B cell (primary cell): ENCODE measurements around the gene NUBP1. TPM values are rescaled to one million over a fixed set of nuclear protein-coding genes. Genes with fewer than 3 reads are reported as not detected.

ENCODE experiments used
- ATAC-seq: fragments of 200-7000 bp; cut with Tn5 transposase; one replicate; pipeline ENCODE4 v1.10.0; 2021; ENCODE audit warnings: low read depth, mild to moderate bottlenecking, moderate number of reproducible peaks, moderate library complexity
- CTCF ChIA-PET: fragments of 350-600 bp; sonication (Branson Sonifier 250); formaldehyde crosslinking; loops from one replicate; lab custom pipeline; 2021; ENCODE audit warnings: antibody characterized with exemption, inconsistent platforms; lab: Charles Lee
- POLR2A ChIA-PET: fragments of 350-600 bp; sonication (Branson Sonifier 250); formaldehyde crosslinking; loops from one replicate; lab custom pipeline; 2021; ENCODE audit warnings: antibody characterized with exemption; lab: Charles Lee
- DNase-seq: peaks from one replicate; pipeline ENCODE4 v3.0.0; 2013
- H2AFZ ChIP-seq: 2 replicates; pipeline ENCODE4 v1.6.1; 2012; ENCODE audit warnings: mild to moderate bottlenecking, low read depth, low read length; ENCODE audit not compliant: insufficient read depth, poor library complexity, severe bottlenecking
- H3K27ac ChIP-seq, 2 donors: 1 replicate in 1 of 2; 2 replicates in 1 of 2; pipeline ENCODE4 v1.5.1; 2012 to 2013; ENCODE audit warnings: low read length in 2 of 2, mild to moderate bottlenecking in 2 of 2, moderate library complexity in 1 of 2
- H3K27me3 ChIP-seq, 4 experiments: fragments of 200-600 bp in 1 of 4; sonication (generic) in 1 of 4; replicated peaks in 1 of 4; 1 replicate in 2 of 4; 2 replicates in 2 of 4; pipeline versions ENCODE4 v1.6.1 to v1.7.0; 2013 to 2016; ENCODE audit warnings: low read length in 3 of 4, mild to moderate bottlenecking in 2 of 4, mixed read lengths in 1 of 4, moderate library complexity in 1 of 4; ENCODE audit not compliant: insufficient read depth in 4 of 4, control insufficient read depth in 3 of 4; ENCODE audit errors: control extremely low read depth in 1 of 4
- H3K36me3 ChIP-seq, 2 experiments: replicated peaks in 1 of 2; 1 replicate in 1 of 2; 2 replicates in 1 of 2; pipeline versions ENCODE4 v1.6.1 to v1.7.1; 2013; ENCODE audit warnings: low read length in 1 of 2; ENCODE audit not compliant: insufficient read depth in 2 of 2, control insufficient read depth in 1 of 2; ENCODE audit errors: control extremely low read depth in 1 of 2, extremely low read depth in 1 of 2
- H3K4me1 ChIP-seq, 2 donors: fragments of 200-600 bp in 1 of 2; sonication (generic) in 1 of 2; 1 replicate in 1 of 2; 2 replicates in 1 of 2; pipeline versions ENCODE4 v1.5.1 to v1.6.1; 2013 to 2017; ENCODE audit warnings: low read length in 2 of 2; ENCODE audit not compliant: control insufficient read depth in 2 of 2, insufficient read depth in 2 of 2
- H3K4me2 ChIP-seq: replicated peaks from 2 replicates; pipeline ENCODE3; 2012; ENCODE audit warnings: mild to moderate bottlenecking, low read depth, low read length; ENCODE audit not compliant: poor library complexity, severe bottlenecking
- H3K4me3 ChIP-seq, 5 experiments: fragments of 200-600 bp in 1 of 5; sonication (generic) in 1 of 5; 1 replicate in 3 of 5; 2 replicates in 2 of 5; pipeline versions ENCODE4 v1.5.1 to v1.7.0; 2011 to 2016; ENCODE audit warnings: low read length in 4 of 5, mild to moderate bottlenecking in 4 of 5, low read depth in 2 of 5, control low read depth in 1 of 5, moderate library complexity in 1 of 5; ENCODE audit not compliant: insufficient read depth in 1 of 5; ENCODE audit errors: control extremely low read depth in 1 of 5, extremely low read depth in 1 of 5
- H3K79me2 ChIP-seq: fragments of 200-600 bp; sonication (generic); one replicate; pipeline ENCODE4 v1.6.0; 2016; ENCODE audit warnings: low read length; ENCODE audit not compliant: control insufficient read depth, insufficient read depth
- H3K9ac ChIP-seq: fragments of 200-600 bp; sonication (generic); 2 replicates; pipeline ENCODE4 v1.6.1; 2017; ENCODE audit warnings: mild to moderate bottlenecking, low read length, moderate library complexity
- H3K9me3 ChIP-seq, 3 donors: one replicate each; pipeline versions ENCODE4 v1.6.1 to v1.7.1; 2013; ENCODE audit warnings: low read length in 2 of 3; ENCODE audit not compliant: control insufficient read depth in 2 of 3, insufficient read depth in 1 of 3; ENCODE audit errors: control extremely low read depth in 1 of 3
- H4K20me1 ChIP-seq: 2 replicates; pipeline ENCODE4 v1.6.0; 2012; ENCODE audit warnings: mild to moderate bottlenecking, low read length; ENCODE audit not compliant: insufficient read depth, control insufficient read depth, poor library complexity, severe bottlenecking
- H3K27ac Mint-ChIP-seq: one replicate; pipeline ENCODE4 v1.8.0; 2021; ENCODE audit warnings: mixed read lengths
- H3K27me3 Mint-ChIP-seq: one replicate; pipeline ENCODE4 v1.8.0; 2021; ENCODE audit warnings: mixed read lengths
- H3K4me1 Mint-ChIP-seq: one replicate; pipeline ENCODE4 v1.8.0; 2021; ENCODE audit warnings: mixed read lengths
- H3K4me3 Mint-ChIP-seq: one replicate; pipeline ENCODE4 v1.8.0; 2021; ENCODE audit warnings: mixed read lengths
- H3K9me3 Mint-ChIP-seq: one replicate; pipeline ENCODE4 v1.8.0; 2022; ENCODE audit warnings: mixed read lengths; ENCODE audit not compliant: insufficient read depth
- EZH2 ChIP-seq: IDR thresholded peaks from 2 replicates; pipeline ENCODE4 v1.6.1; 2012; ENCODE audit warnings: borderline replicate concordance, low read depth, mild to moderate bottlenecking, moderate library complexity, low read length; ENCODE audit not compliant: insufficient read depth, poor library complexity, severe bottlenecking
- WGBS: methylation state at CpG from one replicate; pipeline ENCODE4 v1.1.5; 2013; ENCODE audit warnings: missing lambda C conversion rate; ENCODE audit not compliant: insufficient coverage; 5-methylcytosine and 5-hydroxymethylcytosine counted together
- intact Hi-C: fragments of 100-400 bp; cut with micrococcal nuclease; formaldehyde crosslinking; loops from one replicate; pipeline ENCODE4 v1.10.0; 2022
- polyA plus RNA-seq: library from polyadenylated mRNA; depleted of rRNA; stranded (reverse); fragments of >200 nt; gene quantifications from 2 replicates; pipeline ENCODE4 v1.2.3, GENCODE V29; 2012
- total RNA-seq, 2 donors: library from RNA; stranded (reverse); fragments of 120-200 nt in 1 of 2; gene quantifications; 1 replicate in 1 of 2; 2 replicates in 1 of 2; pipeline versions ENCODE4 v1.2.3 to v1.2.4, GENCODE V29; 2013 to 2022
- TF ChIP-seq, protein P1 (sequence below): fragments of 200-600 bp; IDR thresholded peaks from one replicate; pipeline ENCODE4 v1.8.0; 2022; ENCODE audit warnings: antibody characterized with exemption, mild to moderate bottlenecking

NUBP1 gene
- total and polyA plus RNA-seq, 2 donors (not counting 1 experiment from before 2014, with no cell fraction given): 47.3 to 67.3 TPM

DNA sequence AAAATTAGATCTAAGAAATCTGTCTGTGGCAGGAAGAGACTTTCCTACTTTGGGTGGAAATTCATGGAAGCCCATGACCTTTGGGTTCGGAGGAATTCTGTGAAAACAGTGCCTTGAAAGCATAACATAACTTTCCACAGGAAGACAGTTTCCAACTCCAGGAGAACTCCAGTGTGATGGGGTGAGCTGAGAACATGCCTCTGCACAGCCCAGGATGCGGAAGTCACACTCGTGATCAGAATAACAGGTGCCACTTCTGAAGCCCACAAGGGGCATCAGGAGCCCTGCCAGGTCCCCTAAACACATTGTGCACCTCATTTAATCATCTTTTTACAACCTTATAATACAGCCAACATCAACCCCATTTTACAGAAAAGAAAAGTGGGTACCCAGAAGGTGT lies 65.2 kb downstream of the NUBP1 start:
- Histone ChIP-seq H3K27ac (no peak overlapping the region), H3K4me1 (peaks cover 19 to 56% of the 10 kb centered on the region in 2 donors), H3K4me3 (no peak overlapping the region), H4K20me1 (no peaks in the 10 kb centered on the region), H3K9me3 (peaks cover 0 to 7% (median 0%) of the 10 kb centered on the region in 3 donors), H3K4me2 (no peak overlapping the region), H3K36me3 (no peaks in the 10 kb centered on the region), H2AFZ (no peak overlapping the region), H3K9ac (no peak overlapping the region), H3K79me2 (peaks cover 10% of the 10 kb centered on the region), H3K27me3 (no peaks in the 10 kb centered on the region)
- peaks cover 75% of the 10 kb centered on the region for H3K4me1 Mint-ChIP-seq
- ChIA-PET CTCF (interaction anchor here (0.8 to 1.6 kb wide), 3 partner anchors 69 to 109 kb away, joined by 4 to 11 read pairs (median 4); partner anchors contain the start of gene CIITA), POLR2A (interaction anchor here (0.5 to 0.6 kb wide), 2 partner anchors 61 to 129 kb away, joined by 3 to 4 read pairs; no protein-coding TSS in a partner anchor)
- H3K27me3 Mint-ChIP-seq: no peaks in the 10 kb centered on the region
- peak overlapping the region; percentile 84 for H3K27ac Mint-ChIP-seq
- intact Hi-C loops: loop anchor here (2.0 to 5.0 kb wide), 3 partner anchors 37 to 68 kb away; partner anchors contain the start of gene CIITA
- peak; percentile 44 for ATAC-seq
- peak overlapping the region; percentile 54 for H3K4me3 Mint-ChIP-seq
- no peak for TF ChIP-seq EZH2
- TF ChIP-seq, protein P1, sequence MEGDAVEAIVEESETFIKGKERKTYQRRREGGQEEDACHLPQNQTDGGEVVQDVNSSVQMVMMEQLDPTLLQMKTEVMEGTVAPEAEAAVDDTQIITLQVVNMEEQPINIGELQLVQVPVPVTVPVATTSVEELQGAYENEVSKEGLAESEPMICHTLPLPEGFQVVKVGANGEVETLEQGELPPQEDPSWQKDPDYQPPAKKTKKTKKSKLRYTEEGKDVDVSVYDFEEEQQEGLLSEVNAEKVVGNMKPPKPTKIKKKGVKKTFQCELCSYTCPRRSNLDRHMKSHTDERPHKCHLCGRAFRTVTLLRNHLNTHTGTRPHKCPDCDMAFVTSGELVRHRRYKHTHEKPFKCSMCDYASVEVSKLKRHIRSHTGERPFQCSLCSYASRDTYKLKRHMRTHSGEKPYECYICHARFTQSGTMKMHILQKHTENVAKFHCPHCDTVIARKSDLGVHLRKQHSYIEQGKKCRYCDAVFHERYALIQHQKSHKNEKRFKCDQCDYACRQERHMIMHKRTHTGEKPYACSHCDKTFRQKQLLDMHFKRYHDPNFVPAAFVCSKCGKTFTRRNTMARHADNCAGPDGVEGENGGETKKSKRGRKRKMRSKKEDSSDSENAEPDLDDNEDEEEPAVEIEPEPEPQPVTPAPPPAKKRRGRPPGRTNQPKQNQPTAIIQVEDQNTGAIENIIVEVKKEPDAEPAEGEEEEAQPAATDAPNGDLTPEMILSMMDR: no peak
- WGBS: 63% methylated on average over 2 of the region's 3 CpGs
- DNase-seq: peak; percentile 34
- H3K9me3 Mint-ChIP-seq: no peaks in the 10 kb centered on the region

DNA sequence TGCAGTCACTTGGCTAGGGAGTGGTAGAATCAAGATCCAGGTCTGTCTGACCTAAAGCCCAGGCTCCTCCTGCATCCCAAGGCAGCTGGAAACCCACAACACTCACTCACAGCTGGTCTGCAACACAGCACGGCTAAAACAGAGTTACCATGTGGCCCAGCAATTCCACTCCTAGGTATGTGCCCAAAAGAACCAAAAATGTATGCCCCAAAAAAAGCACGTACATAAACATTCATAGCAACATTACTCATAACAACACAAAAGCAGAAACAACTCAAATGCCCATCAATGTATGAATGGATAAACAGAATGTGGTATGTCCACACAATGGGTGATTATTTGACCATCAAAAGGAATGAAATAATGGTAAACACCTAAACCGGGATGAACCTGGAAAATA lies 66.1 kb downstream of the NUBP1 start:
- H3K27ac ChIP-seq: no peak overlapping the region
- peaks cover 0 to 7% (median 0%) of the 10 kb centered on the region in 3 donors for H3K9me3 ChIP-seq
- H3K27ac Mint-ChIP-seq: peak overlapping the region; percentile 84
- DNase-seq (no peak), ATAC-seq (no peak)
- intact Hi-C loops: loop anchor here (2.0 to 5.0 kb wide), 3 partner anchors 37 to 67 kb away; partner anchors contain the start of gene CIITA
- peaks cover 10% of the 10 kb centered on the region for H3K79me2 ChIP-seq
- no peaks in the 10 kb centered on the region for H3K36me3 ChIP-seq
- H4K20me1 ChIP-seq: no peaks in the 10 kb centered on the region
- ChIA-PET CTCF (interaction anchor here (0.8 to 1.6 kb wide), 3 partner anchors 68 to 81 kb away, joined by 3 to 11 read pairs (median 4); partner anchors contain the start of gene CIITA), POLR2A (interaction anchor here (0.7 to 0.8 kb wide), 2 partner anchors 60 to 66 kb away, joined by 3 read pairs; partner anchors contain the start of gene NUBP1)
- WGBS: 100% methylated on average over 1 of the region's 3 CpGs
- no peak for TF ChIP-seq EZH2
- TF ChIP-seq, protein P1: no peak
- peaks cover 77% of the 10 kb centered on the region for H3K4me1 Mint-ChIP-seq
- H3K4me1 ChIP-seq: peaks cover 15 to 47% of the 10 kb centered on the region in 2 donors
- no peak overlapping the region for H3K4me2 ChIP-seq
- H3K4me3 ChIP-seq: no peak overlapping the region
- no peak overlapping the region for H2AFZ ChIP-seq
- no peaks in the 10 kb centered on the region for H3K27me3 Mint-ChIP-seq
- no peak overlapping the region for H3K4me3 Mint-ChIP-seq
- no peaks in the 10 kb centered on the region for H3K9me3 Mint-ChIP-seq
- H3K27me3 ChIP-seq: no peaks in the 10 kb centered on the region
- no peak overlapping the region for H3K9ac ChIP-seq
